GM08714 (cell line): ENCODE measurements around the gene SLC3A2.

Experiments used
- H3K4me3 ChIP-seq: fragments of 200-500 bp; sonication (Bioruptor generic); 2 replicates; pipeline ENCODE4 v1.5.1; 2014; ENCODE audit warnings: mild to moderate bottlenecking, low read length, inconsistent platforms
- ZNF274 ChIP-seq: IDR thresholded peaks from 2 replicates; pipeline ENCODE4 v1.6.1; 2012; ENCODE audit warnings: mild to moderate bottlenecking, low read depth, low read length

The SLC3A2 gene

GRCh38 chr11:62844154-62844553 is 36.5 kb upstream of the SLC3A2 start:
- no peak for TF ChIP-seq ZNF274
- H3K4me3 ChIP-seq: no peak overlapping the region

DNA sequence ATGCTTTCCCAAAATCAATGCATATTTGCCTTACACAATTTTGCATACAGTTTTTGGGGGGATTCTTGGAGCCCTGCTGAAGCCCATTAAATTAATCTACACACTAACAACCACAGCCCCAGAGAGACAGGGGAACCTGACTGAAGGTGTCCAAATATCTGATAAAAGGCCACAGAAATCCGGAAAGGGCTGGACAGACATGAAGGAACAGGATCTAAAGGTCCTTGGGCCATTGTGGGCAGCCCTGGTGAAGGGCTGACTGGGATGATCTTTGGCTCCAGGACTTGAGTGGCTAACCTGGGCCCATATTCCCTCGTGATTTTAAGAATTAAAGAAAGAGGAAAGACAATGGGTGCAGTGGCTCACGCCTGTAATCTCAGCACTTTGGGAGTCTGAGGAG is 34.5 kb upstream of the SLC3A2 start:
- H3K4me3 ChIP-seq: no peak overlapping the region
- TF ChIP-seq ZNF274: no peak

DNA sequence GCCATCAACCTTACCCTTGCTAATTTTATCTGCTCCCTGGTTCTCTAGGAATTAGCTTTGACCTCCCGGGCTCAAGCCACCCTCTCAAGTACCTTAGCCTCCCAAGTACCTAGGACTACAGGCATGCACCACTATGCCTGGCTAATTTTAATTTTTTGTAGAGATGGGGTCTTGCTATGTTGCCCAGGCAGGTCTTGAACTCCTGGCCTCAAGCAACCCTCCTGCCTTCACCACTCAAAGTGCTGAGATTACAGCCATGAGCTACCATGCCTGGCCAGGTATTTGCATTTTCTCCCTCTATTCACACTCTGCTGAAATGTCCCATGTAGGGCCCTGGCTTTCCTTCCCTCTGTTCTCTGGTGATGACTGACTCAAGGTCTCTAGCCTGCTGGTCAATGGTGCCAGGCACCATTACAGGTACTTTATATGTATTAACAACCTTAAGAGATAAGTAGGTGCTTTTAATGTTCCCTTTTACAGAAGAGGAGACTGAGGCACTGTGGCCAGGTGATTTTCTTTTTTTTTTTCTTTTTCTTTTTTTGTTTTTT is 32.9 kb upstream of the SLC3A2 start:
- H3K4me3 ChIP-seq: no peak overlapping the region
- TF ChIP-seq ZNF274: no peak

GRCh38 chr11:62850911-62851806 is 29.5 kb upstream of the SLC3A2 start:
- TF ChIP-seq ZNF274: no peak
- H3K4me3 ChIP-seq: no peak overlapping the region

- TF ChIP-seq ZNF274: no peak
- H3K4me3 ChIP-seq: no peak overlapping the region
These were observed 28.7 kb upstream of the SLC3A2 start for GRCh38 chr11:62851807-62852522.

DNA sequence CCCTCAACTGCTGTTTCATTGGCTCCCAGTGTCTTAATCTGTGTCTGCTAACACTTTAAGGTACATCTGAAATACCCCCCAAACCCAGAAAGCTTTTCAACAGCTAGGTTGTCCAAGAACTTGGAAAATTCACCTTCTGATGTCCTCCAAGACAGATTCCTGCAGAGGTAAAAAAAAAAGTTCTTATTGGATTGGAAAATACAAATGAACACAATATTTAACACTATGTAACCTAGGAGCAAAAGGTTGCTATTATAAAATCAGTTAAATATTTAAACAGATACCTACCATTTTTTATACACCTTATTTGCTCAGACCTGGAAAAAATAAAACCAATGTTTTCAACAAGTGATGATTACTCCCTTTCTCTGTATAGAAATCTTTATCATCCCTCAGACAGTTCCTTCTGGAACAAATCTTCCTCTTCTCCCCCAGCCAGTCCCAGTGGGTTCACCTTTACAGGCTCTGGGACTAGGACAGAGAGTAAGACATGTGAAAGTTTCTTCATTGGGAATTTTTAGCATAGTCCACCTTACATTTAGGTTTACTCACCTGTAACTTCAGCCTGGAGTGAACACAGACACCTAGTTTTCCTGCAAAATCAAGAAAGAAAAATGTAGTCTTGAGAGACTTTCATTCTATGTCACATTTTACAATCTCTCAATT is 28.0 kb upstream of the SLC3A2 start:
- peak overlapping the region; percentile 99 for H3K4me3 ChIP-seq
- no peak for TF ChIP-seq ZNF274

- no peak for TF ChIP-seq ZNF274
- peak overlapping the region; percentile 99 for H3K4me3 ChIP-seq
These were observed 27.3 kb upstream of the SLC3A2 start for GRCh38 chr11:62853279-62853965.

GRCh38 chr11:62854013-62854824 is 26.5 kb upstream of the SLC3A2 start:
- TF ChIP-seq ZNF274: no peak
- H3K4me3 ChIP-seq: peak overlapping the region; percentile 99

- H3K4me3 ChIP-seq: peak overlapping the region; percentile 99
- TF ChIP-seq ZNF274: no peak
These were observed 25.7 kb upstream of the SLC3A2 start for GRCh38 chr11:62854825-62855570.

GRCh38 chr11:62855571-62856332 is 24.9 kb upstream of the SLC3A2 start:
- TF ChIP-seq ZNF274: no peak
- peak overlapping the region; percentile 99 for H3K4me3 ChIP-seq

- H3K4me3 ChIP-seq: peak overlapping the region; percentile 79
- TF ChIP-seq ZNF274: no peak
These were observed 24.3 kb upstream of the SLC3A2 start for GRCh38 chr11:62856333-62856895.

GRCh38 chr11:62857541-62857982 is 23.1 kb upstream of the SLC3A2 start:
- H3K4me3 ChIP-seq: peak overlapping the region; percentile 79; the same call in 1 of the 2 replicates

More at GRCh38 chr11:62857541-62857982, 23.1 kb upstream of the SLC3A2 start:
- TF ChIP-seq ZNF274: no peak
